Lung (tissue), 12 donors: Measurements from ENCODE around the gene MPND. TPM values are rescaled to one million over a fixed set of nuclear protein-coding genes. Genes with fewer than 3 reads are reported as not detected.

ENCODE experiments used
- ATAC-seq: fragments of 200-7000 bp; cut with Tn5 transposase; one replicate; pipeline ENCODE4 v1.9.1; 2020; ENCODE audit warnings: moderate number of reproducible peaks; ENCODE audit not compliant: insufficient read depth, low FRiP score
- DNase-seq, 3 donors: peaks; one replicate each; pipeline ENCODE4 v3.0.0-alpha.2; 2013 to 2017
- H3K27ac ChIP-seq, 2 donors: one replicate each; pipeline ENCODE4 v1.5.1; 2013; ENCODE audit warnings: mild to moderate bottlenecking in 2 of 2, moderate library complexity in 2 of 2, control low read depth in 1 of 2, inconsistent platforms in 1 of 2, low read depth in 1 of 2, low read length in 1 of 2
- H3K27me3 ChIP-seq, 3 donors: one replicate each; pipeline ENCODE4 v1.5.1; 2013; ENCODE audit warnings: low read length in 2 of 3; ENCODE audit not compliant: control insufficient read depth in 3 of 3, insufficient read depth in 3 of 3
- H3K36me3 ChIP-seq, 4 donors: one replicate each; pipeline ENCODE4 v1.5.1; 2013; ENCODE audit warnings: low read length in 4 of 4, mild to moderate bottlenecking in 1 of 4, moderate library complexity in 1 of 4; ENCODE audit not compliant: control insufficient read depth in 4 of 4, insufficient read depth in 4 of 4
- H3K4me1 ChIP-seq, 5 donors: one replicate each; pipeline ENCODE4 v1.5.1; 2013; ENCODE audit warnings: low read length in 5 of 5, mild to moderate bottlenecking in 2 of 5, moderate library complexity in 1 of 5; ENCODE audit not compliant: control insufficient read depth in 5 of 5, insufficient read depth in 5 of 5
- H3K4me3 ChIP-seq: one replicate; pipeline ENCODE4 v1.5.1; 2013; ENCODE audit warnings: mild to moderate bottlenecking, control low read depth, moderate library complexity
- H3K9ac ChIP-seq, 2 donors: one replicate each; pipeline ENCODE4 v1.5.1; 2013; ENCODE audit warnings: low read length in 2 of 2, control low read depth in 1 of 2; ENCODE audit not compliant: insufficient read depth in 1 of 2
- H3K9me3 ChIP-seq, 4 donors: one replicate each; pipeline ENCODE4 v1.5.1; 2013; ENCODE audit warnings: low read length in 3 of 4, mild to moderate bottlenecking in 1 of 4, moderate library complexity in 1 of 4; ENCODE audit not compliant: control insufficient read depth in 4 of 4, insufficient read depth in 3 of 4
- CTCF ChIP-seq: IDR thresholded peaks from 2 replicates; pipeline ENCODE4 v1.5.1; 2012; ENCODE audit warnings: mild to moderate bottlenecking; ENCODE audit errors: control extremely low read depth, extremely low read depth
- WGBS, 2 donors: extraction: QIAGEN DNeasy Blood & Tissue Kit; methylation state at CpG; one replicate each; pipeline ENCODE4 v1.1.7; 2013; 5-methylcytosine and 5-hydroxymethylcytosine counted together
- polyA plus RNA-seq, 2 donors: library from polyadenylated mRNA; stranded (reverse); fragments of 200-250 nt; gene quantifications; one replicate each; pipeline ENCODE4 v1.2.1, GENCODE V29; 2013
- total RNA-seq, 2 donors: library from RNA; depleted of rRNA in 1 of 2; stranded (reverse); fragments of >200 nt in 1 of 2; gene quantifications; one replicate each; pipeline ENCODE4 v1.2.1, GENCODE V29; 2014 to 2021
- donor health status: control.
- donor health status: control.
- donor health status: Bipolar disorder and iron deficiency.
- donor health status: healthy.
- donor health status: DM: yes; HTN: yes; CAD: no.

Gene MPND
- total and polyA plus RNA-seq, 4 donors = 9.1 to 32.3 (median 24.6) TPM

- Histone ChIP-seq H3K36me3 (no peaks in the 10 kb centered on the region), H3K4me1 (peaks cover 0 to 7% (median 3%) of the 10 kb centered on the region in 5 donors), H3K27ac (no peak overlapping the region), H3K9me3 (no peaks in the 10 kb centered on the region), H3K4me3 (no peak overlapping the region), H3K27me3 (no peaks in the 10 kb centered on the region), H3K9ac (no peak overlapping the region)
- TF ChIP-seq CTCF = no peak
- DNase-seq (no peak), ATAC-seq (no peak)
- WGBS, 2 donors = 96 to 100% methylated on average over 7 of the region's 7 CpGs
These were observed 8.3 kb upstream of the MPND start for GRCh38 chr19:4334929-4335570.

GRCh38 chr19:4337906-4338440, 5.4 kb upstream of the MPND start:
- H3K4me1 ChIP-seq = peaks cover 0 to 12% (median 3%) of the 10 kb centered on the region in 5 donors
- H3K4me3 ChIP-seq = peak overlapping the region; percentile 2
- ATAC-seq = no peak
- WGBS, 2 donors = 9 to 13% methylated on average over 14 of the region's 14 CpGs
- TF ChIP-seq CTCF = no peak
- peak in 2 of 3 donors; percentile 48 to 50 for DNase-seq
- H3K36me3 ChIP-seq = no peaks in the 10 kb centered on the region
- H3K9me3 ChIP-seq = no peaks in the 10 kb centered on the region
- H3K9ac ChIP-seq = peak overlapping the region; percentile 41 to 96
- H3K27ac ChIP-seq = peak overlapping the region in 1 of 2 donors; percentile 76
- no peaks in the 10 kb centered on the region for H3K27me3 ChIP-seq

- 37 to 48% methylated on average over 26 to 27 of the region's 27 CpGs for WGBS, 2 donors
- H3K27ac ChIP-seq = peak within 1 kb of the TSS in 1 of 2 donors; percentile 76
- no peak for ATAC-seq
- peaks cover 0 to 12% (median 3%) of the 10 kb centered on the region in 5 donors for H3K4me1 ChIP-seq
- H3K4me3 ChIP-seq = peak within 1 kb of the TSS; percentile 39
- no peaks in the 10 kb centered on the region for H3K9me3 ChIP-seq
- H3K36me3 ChIP-seq = no peaks in the 10 kb centered on the region
- no peak for TF ChIP-seq CTCF
- H3K9ac ChIP-seq = peak within 1 kb of the TSS; percentile 41 to 96
- no peaks in the 10 kb centered on the region for H3K27me3 ChIP-seq
- DNase-seq = peak; percentile 44 to 63 (median 58)
These were observed 4.7 kb upstream of the MPND start, which contains the start of gene STAP2 for GRCh38 chr19:4338441-4339355. Gene STAP2 (minus strand): TSS chr19:4338827. CDS start chr19:4338753, 74 bp downstream.
